H1 (cell line): Measurements from ENCODE around the gene MRPL32. TPM values are rescaled to one million over a fixed set of nuclear protein-coding genes. Genes with fewer than 3 reads are reported as not detected.

Experiments
- GTF2F1 ChIP-seq: IDR thresholded peaks from 2 replicates; pipeline ENCODE4 v1.6.1; 2012; ENCODE audit warnings: low read depth, low read length, improper control_type of control experiment, borderline replicate concordance
- RFX5 ChIP-seq: IDR thresholded peaks from 2 replicates; pipeline ENCODE4 v1.6.1; 2011; ENCODE audit warnings: low read depth, low read length, improper control_type of control experiment, borderline replicate concordance
- polyA plus RNA-seq, 7 experiments: library from polyadenylated mRNA; depleted of rRNA in 3 of 7; stranded (reverse) in 5 of 7; unstranded in 2 of 7; fragments of >200 nt in 5 of 7; fragments of 200-250 nt in 2 of 7; gene quantifications; 1 replicate in 5 of 7; 2 replicates in 1 of 7; 4 replicates in 1 of 7; pipeline versions ENCODE4 v1.2.1 to v1.2.3, GENCODE V29; 2011 to 2013; ENCODE audit warnings: missing spikeins in 2 of 7, mixed read lengths in 2 of 7
- total RNA-seq: library from RNA; stranded (reverse); fragmentation: NEBNext Ultra II Directional; extraction: Animal tissue kit (Norgen Biotek cat#: 25700); gene quantifications from 2 replicates; pipeline ENCODE4 v1.2.1, GENCODE V29; 2021
- TF ChIP-seq, protein P1 (sequence below), 3 experiments: IDR thresholded peaks; 1 replicate in 2 of 3; 2 replicates in 1 of 3; pipeline versions ENCODE4 v1.5.1 to v1.6.1; 2011; ENCODE audit warnings: low read length in 3 of 3, mild to moderate bottlenecking in 3 of 3, inconsistent platforms in 2 of 3, low read depth in 1 of 3, moderate library complexity in 1 of 3; ENCODE audit not compliant: insufficient read depth in 1 of 3; ENCODE audit errors: control extremely low read depth in 1 of 3

Gene MRPL32
- total and polyA plus RNA-seq, 2 of the 8 experiments (the other 6 are each of a cell fraction or from before 2014, with no cell fraction given): 50.9 to 97.2 TPM

DNA sequence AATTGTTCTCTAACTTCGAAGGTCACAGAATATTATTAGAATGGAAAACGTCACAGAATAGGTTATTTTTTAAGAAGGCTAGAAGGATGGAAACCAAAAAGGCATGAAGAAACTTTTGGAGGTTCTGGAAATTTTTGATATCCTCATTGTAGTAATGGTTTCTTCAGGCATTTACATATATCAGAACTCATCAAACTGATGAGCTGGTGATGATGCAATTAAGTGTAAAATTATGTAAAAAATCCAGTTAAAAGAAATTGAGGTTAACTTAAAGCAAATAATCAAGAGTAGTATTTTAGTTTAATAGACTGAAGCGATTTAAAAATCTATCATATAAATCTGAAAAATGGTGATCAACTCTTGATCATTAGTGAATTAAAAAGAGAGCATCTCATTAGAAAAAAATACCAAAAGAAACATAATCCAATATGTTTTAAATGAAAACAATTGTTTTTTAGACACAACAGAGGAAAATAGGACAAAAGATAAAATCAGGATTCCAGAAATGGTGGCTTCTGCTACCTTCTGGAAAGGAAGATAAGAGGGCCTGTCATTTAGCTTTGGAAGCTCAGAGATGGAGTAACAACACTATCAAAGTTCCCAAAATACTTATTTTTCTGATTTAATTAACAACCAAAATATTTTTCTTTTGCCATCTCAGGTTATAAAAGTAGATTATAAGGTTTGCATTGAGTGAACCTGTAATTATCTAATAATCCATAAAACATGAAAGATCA lies 10.0 kb upstream of the MRPL32 start (continued):
- TF ChIP-seq RFX5 (no peak), GTF2F1 (no peak)
- TF ChIP-seq, protein P1, sequence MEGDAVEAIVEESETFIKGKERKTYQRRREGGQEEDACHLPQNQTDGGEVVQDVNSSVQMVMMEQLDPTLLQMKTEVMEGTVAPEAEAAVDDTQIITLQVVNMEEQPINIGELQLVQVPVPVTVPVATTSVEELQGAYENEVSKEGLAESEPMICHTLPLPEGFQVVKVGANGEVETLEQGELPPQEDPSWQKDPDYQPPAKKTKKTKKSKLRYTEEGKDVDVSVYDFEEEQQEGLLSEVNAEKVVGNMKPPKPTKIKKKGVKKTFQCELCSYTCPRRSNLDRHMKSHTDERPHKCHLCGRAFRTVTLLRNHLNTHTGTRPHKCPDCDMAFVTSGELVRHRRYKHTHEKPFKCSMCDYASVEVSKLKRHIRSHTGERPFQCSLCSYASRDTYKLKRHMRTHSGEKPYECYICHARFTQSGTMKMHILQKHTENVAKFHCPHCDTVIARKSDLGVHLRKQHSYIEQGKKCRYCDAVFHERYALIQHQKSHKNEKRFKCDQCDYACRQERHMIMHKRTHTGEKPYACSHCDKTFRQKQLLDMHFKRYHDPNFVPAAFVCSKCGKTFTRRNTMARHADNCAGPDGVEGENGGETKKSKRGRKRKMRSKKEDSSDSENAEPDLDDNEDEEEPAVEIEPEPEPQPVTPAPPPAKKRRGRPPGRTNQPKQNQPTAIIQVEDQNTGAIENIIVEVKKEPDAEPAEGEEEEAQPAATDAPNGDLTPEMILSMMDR (IDR thresholded peaks at IDR 0.05; ENCODE audit: control extremely low read depth in 1 of 3, insufficient read depth in 1 of 3, low read depth in 1 of 3, low read length in 3 of 3): no peak
